Uterus (tissue), 4 donors: ENCODE measurements around the gene CAB39L. TPM values are rescaled to one million over a fixed set of nuclear protein-coding genes. Genes with fewer than 3 reads are reported as not detected.

ENCODE experiments used
- DNase-seq, 2 donors: peaks; one replicate each; pipeline ENCODE4 v3.0.0-alpha.2; 2019 to 2020
- H3K27ac ChIP-seq, 2 donors: fragments of 200-600 bp; sonication (generic); 1 replicate in 1 of 2; 2 replicates in 1 of 2; pipeline ENCODE4 v1.5.1; 2016 to 2018
- H3K27me3 ChIP-seq, 2 donors: fragments of 200-600 bp; sonication (generic); one replicate each; pipeline ENCODE4 v1.5.1; 2018 to 2019; ENCODE audit warnings: control low read depth in 1 of 2
- H3K36me3 ChIP-seq, 2 donors: fragments of 200-600 bp; sonication (generic); one replicate each; pipeline ENCODE4 v1.5.1; 2019; ENCODE audit warnings: control low read depth in 1 of 2
- H3K4me1 ChIP-seq, 2 donors: fragments of 200-600 bp; sonication (generic); one replicate each; pipeline ENCODE4 v1.5.1; 2018 to 2019; ENCODE audit warnings: control low read depth in 1 of 2
- H3K4me3 ChIP-seq, 2 donors: fragments of 200-600 bp; sonication (generic); 1 replicate in 1 of 2; 2 replicates in 1 of 2; pipeline ENCODE4 v1.5.1; 2018 to 2019; ENCODE audit warnings: mild to moderate bottlenecking in 1 of 2
- H3K9me3 ChIP-seq, 2 donors: fragments of 200-600 bp; sonication (generic); one replicate each; pipeline ENCODE4 v1.5.1; 2019; ENCODE audit warnings: control low read depth in 1 of 2
- POLR2A ChIP-seq, 2 donors: fragments of 450-650 bp; IDR thresholded peaks; one replicate each; pipeline ENCODE4 v1.6.1; 2016; ENCODE audit warnings: antibody characterized with exemption in 2 of 2, mild to moderate bottlenecking in 1 of 2, moderate library complexity in 1 of 2
- intact Hi-C: fragments of 100-400 bp; cut with DNase I; formaldehyde crosslinking; loops from one replicate; pipeline ENCODE4 v1.15.1; 2023; ENCODE audit warnings: low total_unique reads
- total RNA-seq, 4 donors: library from RNA; depleted of rRNA in 3 of 4; stranded (reverse); fragments of >200 nt in 3 of 4; gene quantifications; one replicate each; pipeline versions ENCODE4 v1.1.0 to v1.2.4, GENCODE V29; 2014 to 2023
- TF ChIP-seq, protein P1 (sequence below), 4 experiments: fragments of 200-600 bp in 2 of 4; fragments of 450-650 bp in 2 of 4; sonication (generic) in 2 of 4; IDR thresholded peaks; one replicate each; pipeline ENCODE4 v1.5.1; 2016 to 2019; ENCODE audit warnings: antibody characterized with exemption in 4 of 4, mild to moderate bottlenecking in 2 of 4, moderate library complexity in 1 of 4
- donor health status: DM: yes; HTN: yes; CAD: no.

Gene CAB39L
- total RNA-seq, 4 donors from 2014 or later, result 12.0 to 24.7 (median 18.5) TPM

DNA sequence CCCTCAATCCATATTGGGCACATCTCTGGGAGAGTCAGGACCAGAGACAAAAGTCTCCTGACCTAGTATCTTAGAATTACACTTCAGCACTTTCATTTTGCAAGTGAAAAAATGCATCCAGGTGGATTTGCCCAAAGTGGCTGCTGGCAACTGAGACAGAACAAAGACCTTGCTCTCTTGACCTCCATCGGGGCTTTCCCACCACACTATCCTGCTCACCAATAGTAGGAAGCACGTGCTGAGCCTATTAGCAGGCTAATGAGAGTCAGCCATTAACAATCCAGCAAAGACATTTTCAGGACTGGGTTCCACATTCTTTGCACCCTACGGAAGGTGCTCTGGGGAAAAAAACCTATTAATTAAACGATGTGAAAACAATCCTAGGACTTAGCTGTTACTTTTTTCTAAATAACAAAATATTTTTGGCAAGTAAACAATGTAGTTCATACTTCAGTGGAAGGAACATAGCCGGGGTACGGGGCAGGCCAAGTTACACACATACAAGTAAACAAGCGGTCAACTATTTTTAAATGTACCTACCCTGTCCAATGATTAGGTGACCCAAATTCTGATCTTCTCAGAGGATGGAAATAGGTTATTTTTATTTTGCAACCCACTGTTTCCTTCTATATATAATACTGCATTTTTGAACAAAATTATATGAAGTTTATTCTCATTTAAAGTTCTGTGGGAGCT is 117.5 kb downstream of the CAB39L start:
- no peaks in the 10 kb centered on the region for H3K9me3 ChIP-seq
- no peaks in the 10 kb centered on the region for H3K36me3 ChIP-seq
- intact Hi-C loops, result no loop called here
- TF ChIP-seq POLR2A (IDR thresholded peaks at IDR 0.05), result no peak
- H3K4me1 ChIP-seq, result no peaks in the 10 kb centered on the region
- no peak overlapping the region for H3K4me3 ChIP-seq
- no peak overlapping the region for H3K27ac ChIP-seq
- no peaks in the 10 kb centered on the region for H3K27me3 ChIP-seq
- DNase-seq, result no peak

DNA sequence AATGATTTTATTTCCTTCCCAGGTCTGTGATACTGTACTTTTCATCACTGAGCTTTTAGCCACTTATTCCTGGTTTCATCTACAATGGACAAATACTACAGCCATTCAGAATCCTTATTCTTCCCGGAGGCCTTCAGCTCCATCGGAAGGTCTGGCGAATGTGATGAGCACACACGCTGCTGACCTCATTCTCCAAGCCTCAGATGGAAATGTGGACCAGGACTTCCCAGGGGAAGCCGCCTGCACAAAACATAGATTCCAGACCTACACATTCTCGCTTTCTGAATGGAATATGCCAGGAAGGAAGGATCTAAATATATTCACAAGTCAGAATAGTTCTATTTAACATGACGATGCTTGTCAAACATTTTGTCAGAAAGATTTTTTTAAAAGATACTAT is 120.5 kb downstream of the CAB39L start:
- peaks cover 0 to 5% of the 10 kb centered on the region in 2 donors for H3K4me1 ChIP-seq
- no peaks in the 10 kb centered on the region for H3K27me3 ChIP-seq
- H3K4me3 ChIP-seq, result no peak overlapping the region
- intact Hi-C loops, result no loop called here
- no peaks in the 10 kb centered on the region for H3K36me3 ChIP-seq
- no peaks in the 10 kb centered on the region for H3K9me3 ChIP-seq
- DNase-seq, result no peak
- H3K27ac ChIP-seq, result no peak overlapping the region
- TF ChIP-seq POLR2A (IDR thresholded peaks at IDR 0.05), result no peak
- TF ChIP-seq, protein P1, sequence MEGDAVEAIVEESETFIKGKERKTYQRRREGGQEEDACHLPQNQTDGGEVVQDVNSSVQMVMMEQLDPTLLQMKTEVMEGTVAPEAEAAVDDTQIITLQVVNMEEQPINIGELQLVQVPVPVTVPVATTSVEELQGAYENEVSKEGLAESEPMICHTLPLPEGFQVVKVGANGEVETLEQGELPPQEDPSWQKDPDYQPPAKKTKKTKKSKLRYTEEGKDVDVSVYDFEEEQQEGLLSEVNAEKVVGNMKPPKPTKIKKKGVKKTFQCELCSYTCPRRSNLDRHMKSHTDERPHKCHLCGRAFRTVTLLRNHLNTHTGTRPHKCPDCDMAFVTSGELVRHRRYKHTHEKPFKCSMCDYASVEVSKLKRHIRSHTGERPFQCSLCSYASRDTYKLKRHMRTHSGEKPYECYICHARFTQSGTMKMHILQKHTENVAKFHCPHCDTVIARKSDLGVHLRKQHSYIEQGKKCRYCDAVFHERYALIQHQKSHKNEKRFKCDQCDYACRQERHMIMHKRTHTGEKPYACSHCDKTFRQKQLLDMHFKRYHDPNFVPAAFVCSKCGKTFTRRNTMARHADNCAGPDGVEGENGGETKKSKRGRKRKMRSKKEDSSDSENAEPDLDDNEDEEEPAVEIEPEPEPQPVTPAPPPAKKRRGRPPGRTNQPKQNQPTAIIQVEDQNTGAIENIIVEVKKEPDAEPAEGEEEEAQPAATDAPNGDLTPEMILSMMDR (IDR thresholded peaks at IDR 0.05), result no peak

DNA sequence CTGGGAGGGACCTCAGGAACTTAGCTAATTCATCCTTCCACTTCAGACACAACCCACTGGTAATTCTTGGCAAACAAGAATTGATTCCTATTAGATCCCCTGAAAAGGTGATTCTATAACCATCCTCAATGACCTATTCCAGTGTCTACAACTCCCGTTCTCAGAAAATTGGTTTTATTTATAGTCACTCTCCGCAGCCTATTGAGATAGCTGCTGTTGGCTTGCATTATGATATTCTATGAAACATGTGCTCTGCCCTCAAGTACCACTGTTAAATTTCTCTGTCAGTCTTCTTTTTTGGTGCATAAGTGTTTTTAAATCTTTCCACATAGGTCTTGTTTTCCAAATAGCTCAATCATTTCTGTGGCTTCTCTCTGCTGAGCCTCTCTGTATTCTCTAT is 121.2 kb downstream of the CAB39L start:
- intact Hi-C loops, result no loop called here
- Histone ChIP-seq H3K27ac (no peak overlapping the region), H3K9me3 (no peaks in the 10 kb centered on the region), H3K4me3 (no peak overlapping the region), H3K27me3 (no peaks in the 10 kb centered on the region), H3K36me3 (no peaks in the 10 kb centered on the region), H3K4me1 (peaks cover 0 to 5% of the 10 kb centered on the region in 2 donors)
- no peak for DNase-seq
- TF ChIP-seq POLR2A (IDR thresholded peaks at IDR 0.05), result no peak
- TF ChIP-seq, protein P1 (IDR thresholded peaks at IDR 0.05), result no peak

DNA sequence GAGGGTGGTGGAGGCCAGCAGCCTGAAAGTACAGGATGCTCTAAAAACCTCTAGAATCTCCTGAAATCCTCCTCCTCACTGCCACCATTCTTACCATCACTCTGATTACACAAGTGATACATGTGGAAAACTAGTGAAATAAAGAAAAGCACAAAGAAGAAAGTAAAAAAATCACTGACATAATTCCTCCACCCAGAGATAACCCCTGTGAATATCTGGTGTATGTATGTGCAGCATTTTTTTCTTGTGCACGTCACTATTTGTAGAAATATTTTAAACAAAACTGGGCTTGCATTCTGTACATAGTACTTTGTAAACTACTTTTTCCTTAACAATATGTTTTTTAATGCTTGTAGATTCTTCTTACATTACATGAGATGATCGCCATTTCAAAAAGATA is 122.9 kb downstream of the CAB39L start:
- DNase-seq, result no peak
- H3K4me1 ChIP-seq, result peaks cover 0 to 5% of the 10 kb centered on the region in 2 donors
- H3K27me3 ChIP-seq, result no peaks in the 10 kb centered on the region
- TF ChIP-seq, protein P1 (IDR thresholded peaks at IDR 0.05), result no peak
- TF ChIP-seq POLR2A (IDR thresholded peaks at IDR 0.05), result no peak
- intact Hi-C loops, result no loop called here
- no peak overlapping the region for H3K4me3 ChIP-seq
- no peaks in the 10 kb centered on the region for H3K36me3 ChIP-seq
- H3K9me3 ChIP-seq, result no peaks in the 10 kb centered on the region
- peak overlapping the region in 1 of 2 donors; percentile 50 for H3K27ac ChIP-seq

DNA sequence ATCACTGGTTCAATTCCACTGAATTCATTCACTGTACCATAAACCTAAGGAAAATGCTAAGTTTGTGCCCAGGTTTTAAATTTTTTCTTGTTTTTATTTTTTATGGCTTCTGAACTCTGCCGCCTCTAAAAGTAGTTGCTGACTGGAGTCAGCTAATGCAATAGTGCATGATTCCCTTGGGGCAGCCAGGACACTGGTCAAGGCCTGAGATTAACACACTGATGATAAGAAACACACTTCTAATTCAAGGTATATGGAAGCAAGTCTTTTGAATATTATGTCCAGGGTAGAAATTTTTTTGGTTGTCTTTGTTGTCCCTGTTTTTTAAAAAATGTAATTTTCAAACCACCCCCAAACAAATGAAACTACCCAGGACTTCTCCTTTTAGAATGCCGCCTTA is 123.9 kb downstream of the CAB39L start:
- H3K9me3 ChIP-seq, result no peaks in the 10 kb centered on the region
- no peak overlapping the region for H3K4me3 ChIP-seq
- H3K36me3 ChIP-seq, result no peaks in the 10 kb centered on the region
- intact Hi-C loops, result no loop called here
- H3K27ac ChIP-seq, result peak overlapping the region in 1 of 2 donors; percentile 50
- DNase-seq, result no peak
- H3K27me3 ChIP-seq, result no peaks in the 10 kb centered on the region
- H3K4me1 ChIP-seq, result peaks cover 0 to 5% of the 10 kb centered on the region in 2 donors
- TF ChIP-seq, protein P1 (IDR thresholded peaks at IDR 0.05), result no peak
- TF ChIP-seq POLR2A (IDR thresholded peaks at IDR 0.05), result no peak
